Measurements from ENCODE around the gene TBL1Y.
A peak's percentile ranks its signal among the peaks of the same experiment; 100 is the strongest.
"Not testable (repeated sequence)": the region's sequence is repeated elsewhere in the genome, so short reads cannot be mapped to it uniquely, and the experiment has no call there.

The TBL1Y gene

GRCh38 chrY:6910372-6911252 is at the start of gene TBL1Y:
TBL1Y (plus strand) TSS chrY:6910697; CDS start chrY:7025085, 114,388 bp downstream.
- DNase-seq (peak; percentile 11), ATAC-seq (no peak)

GRCh38 chrY:6894496-6894895 is 16.0 kb upstream of the TBL1Y start:
- no peak for DNase-seq
- ATAC-seq, result no peak

GRCh38 chrY:6895236-6895635 is 15.3 kb upstream of the TBL1Y start:
- DNase-seq, result no peak
- ATAC-seq, result no peak

- not testable (repeated sequence) for ATAC-seq, DNase-seq
Measured at GRCh38 chrY:6902116-6902515, 8.4 kb upstream of the TBL1Y start.

- DNase-seq (no peak), ATAC-seq (no peak)
Measured at GRCh38 chrY:6907591-6907990, 2.9 kb upstream of the TBL1Y start.

GRCh38 chrY:6908021-6908420 is 2.5 kb upstream of the TBL1Y start:
- not testable (repeated sequence) for DNase-seq, ATAC-seq

- DNase-seq, result no peak
- ATAC-seq, result no peak
Measured at GRCh38 chrY:6909118-6909521, 1.4 kb upstream of the TBL1Y start.

- DNase-seq, result no peak
- no peak for ATAC-seq
Measured at GRCh38 chrY:6909856-6910255, 641 bp upstream of the TBL1Y start.

GRCh38 chrY:6911253-6911881 is 870 bp downstream of the TBL1Y start, which contains the start of gene AMELY:
AMELY (minus strand) TSS chrY:6911752; CDS start chrY:6872608, 39,144 bp downstream.
- ATAC-seq, result no peak
- no peak for DNase-seq

- DNase-seq (no peak), ATAC-seq (no peak)
Measured at GRCh38 chrY:6913362-6913761, 2.9 kb downstream of the TBL1Y start.

- DNase-seq (no peak), ATAC-seq (no peak)
Measured at GRCh38 chrY:6921061-6921460, 10.6 kb downstream of the TBL1Y start.

GRCh38 chrY:6928265-6928664 is 17.8 kb downstream of the TBL1Y start:
- no peak for ATAC-seq
- no peak for DNase-seq

GRCh38 chrY:6929237-6929636 is 18.7 kb downstream of the TBL1Y start:
- no peak for ATAC-seq

GRCh38 chrY:6931779-6932396 is 21.4 kb downstream of the TBL1Y start:
- DNase-seq, result no peak
- no peak for ATAC-seq

More at GRCh38 chrY:6929237-6929636, 18.7 kb downstream of the TBL1Y start:
- DNase-seq, result no peak

- no peak for ATAC-seq
- DNase-seq, result no peak
Measured at GRCh38 chrY:6935497-6935896, 25.0 kb downstream of the TBL1Y start.

GRCh38 chrY:6947695-6948094 is 37.2 kb downstream of the TBL1Y start:
- DNase-seq (no peak), ATAC-seq (no peak)

- no peak for DNase-seq
- no peak for ATAC-seq
Measured at GRCh38 chrY:6948378-6948777, 37.9 kb downstream of the TBL1Y start.

- ATAC-seq (no peak), DNase-seq (no peak)
Measured at GRCh38 chrY:6949947-6950346, 39.5 kb downstream of the TBL1Y start.

- ATAC-seq (no peak), DNase-seq (peak; percentile 5)
Measured at GRCh38 chrY:6964732-6965131, 54.2 kb downstream of the TBL1Y start.

GRCh38 chrY:6966521-6966920 is 56.0 kb downstream of the TBL1Y start:
- DNase-seq, result no peak
- ATAC-seq, result no peak

GRCh38 chrY:6967736-6968135 is 57.2 kb downstream of the TBL1Y start:
- ATAC-seq (no peak), DNase-seq (no peak)

- ATAC-seq (no peak), DNase-seq (no peak)
Measured at GRCh38 chrY:6968191-6968590, 57.7 kb downstream of the TBL1Y start.
